Ishikawa (cell line): ENCODE results near the gene NACA.

ENCODE experiments used
- CREB1 ChIP-seq: IDR thresholded peaks from 2 replicates; pipeline ENCODE4 v1.6.1; 2012; ENCODE audit warnings: low read depth
- EGR1 ChIP-seq: IDR thresholded peaks from 2 replicates; pipeline ENCODE4 v1.6.1; 2012
- EP300 ChIP-seq: IDR thresholded peaks from 2 replicates; pipeline ENCODE4 v1.6.1; 2012; ENCODE audit warnings: borderline replicate concordance
- FOXM1 ChIP-seq: IDR thresholded peaks from 2 replicates; pipeline ENCODE4 v1.6.1; 2012; ENCODE audit warnings: low read depth, borderline replicate concordance
- NFIC ChIP-seq: IDR thresholded peaks from 2 replicates; pipeline ENCODE4 v1.6.1; 2012
- RAD21 ChIP-seq: IDR thresholded peaks from 2 replicates; pipeline ENCODE4 v1.6.1; 2012; ENCODE audit warnings: low read depth
- TAF1 ChIP-seq: IDR thresholded peaks from 2 replicates; pipeline ENCODE4 v1.6.1; 2012; ENCODE audit warnings: low read depth, mild to moderate bottlenecking
- TEAD4 ChIP-seq: IDR thresholded peaks from 2 replicates; pipeline ENCODE4 v1.6.1; 2012
- YY1 ChIP-seq: IDR thresholded peaks from 2 replicates; pipeline ENCODE4 v1.6.1; 2012; ENCODE audit warnings: low read depth
- TF ChIP-seq, protein P1 (sequence below): IDR thresholded peaks from 2 replicates; pipeline ENCODE4 v1.6.1; 2012; ENCODE audit warnings: low read depth, mild to moderate bottlenecking
- TF ChIP-seq, protein P2 (sequence below): IDR thresholded peaks from 2 replicates; pipeline ENCODE4 v1.6.1; 2012
- TF ChIP-seq, protein P3 (sequence below): IDR thresholded peaks from 2 replicates; pipeline ENCODE4 v1.6.1; 2012

DNA sequence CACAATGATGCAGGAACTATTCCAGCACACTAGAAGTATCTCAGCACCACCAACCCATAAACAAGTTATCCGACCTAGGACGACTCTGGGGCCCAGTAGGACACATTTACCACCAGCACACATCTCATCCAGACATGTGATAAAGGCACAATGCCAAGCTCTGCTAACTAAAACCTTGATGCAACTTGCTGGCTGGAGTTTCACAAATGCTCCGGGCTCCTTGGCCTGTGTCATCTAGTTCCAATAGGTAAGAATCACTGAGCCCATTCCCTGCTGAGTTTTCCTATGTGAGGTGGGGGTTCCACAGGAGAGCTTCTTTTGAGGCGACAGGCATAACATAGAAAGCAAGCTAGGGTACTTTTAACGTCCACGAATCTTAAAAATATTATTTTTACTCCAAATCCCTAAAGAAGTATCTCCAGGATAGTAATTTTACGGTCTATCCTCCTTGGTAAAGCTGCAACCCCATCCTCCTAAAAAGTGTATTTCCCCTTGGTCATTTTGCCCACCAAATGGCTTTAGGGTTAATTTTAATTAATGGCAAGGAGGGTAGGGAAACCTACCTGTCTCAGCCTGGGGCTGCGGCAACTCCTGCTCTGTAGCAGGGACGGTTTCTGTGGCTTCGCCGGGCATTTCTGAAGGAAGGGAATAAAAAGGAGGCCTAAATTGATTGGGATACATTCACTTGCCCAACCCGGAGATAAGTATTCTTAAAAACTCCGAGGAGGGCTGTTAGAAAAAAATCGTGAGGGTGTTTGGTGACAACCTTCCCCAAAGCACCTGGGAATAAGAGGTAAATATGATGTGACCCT lies 1.0 kb downstream of the NACA start:
- TF ChIP-seq YY1 = no peak
- TF ChIP-seq EP300 = no peak
- TF ChIP-seq, protein P1, sequence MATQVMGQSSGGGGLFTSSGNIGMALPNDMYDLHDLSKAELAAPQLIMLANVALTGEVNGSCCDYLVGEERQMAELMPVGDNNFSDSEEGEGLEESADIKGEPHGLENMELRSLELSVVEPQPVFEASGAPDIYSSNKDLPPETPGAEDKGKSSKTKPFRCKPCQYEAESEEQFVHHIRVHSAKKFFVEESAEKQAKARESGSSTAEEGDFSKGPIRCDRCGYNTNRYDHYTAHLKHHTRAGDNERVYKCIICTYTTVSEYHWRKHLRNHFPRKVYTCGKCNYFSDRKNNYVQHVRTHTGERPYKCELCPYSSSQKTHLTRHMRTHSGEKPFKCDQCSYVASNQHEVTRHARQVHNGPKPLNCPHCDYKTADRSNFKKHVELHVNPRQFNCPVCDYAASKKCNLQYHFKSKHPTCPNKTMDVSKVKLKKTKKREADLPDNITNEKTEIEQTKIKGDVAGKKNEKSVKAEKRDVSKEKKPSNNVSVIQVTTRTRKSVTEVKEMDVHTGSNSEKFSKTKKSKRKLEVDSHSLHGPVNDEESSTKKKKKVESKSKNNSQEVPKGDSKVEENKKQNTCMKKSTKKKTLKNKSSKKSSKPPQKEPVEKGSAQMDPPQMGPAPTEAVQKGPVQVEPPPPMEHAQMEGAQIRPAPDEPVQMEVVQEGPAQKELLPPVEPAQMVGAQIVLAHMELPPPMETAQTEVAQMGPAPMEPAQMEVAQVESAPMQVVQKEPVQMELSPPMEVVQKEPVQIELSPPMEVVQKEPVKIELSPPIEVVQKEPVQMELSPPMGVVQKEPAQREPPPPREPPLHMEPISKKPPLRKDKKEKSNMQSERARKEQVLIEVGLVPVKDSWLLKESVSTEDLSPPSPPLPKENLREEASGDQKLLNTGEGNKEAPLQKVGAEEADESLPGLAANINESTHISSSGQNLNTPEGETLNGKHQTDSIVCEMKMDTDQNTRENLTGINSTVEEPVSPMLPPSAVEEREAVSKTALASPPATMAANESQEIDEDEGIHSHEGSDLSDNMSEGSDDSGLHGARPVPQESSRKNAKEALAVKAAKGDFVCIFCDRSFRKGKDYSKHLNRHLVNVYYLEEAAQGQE = no peak
- TF ChIP-seq TAF1 = no peak
- TF ChIP-seq, protein P2, sequence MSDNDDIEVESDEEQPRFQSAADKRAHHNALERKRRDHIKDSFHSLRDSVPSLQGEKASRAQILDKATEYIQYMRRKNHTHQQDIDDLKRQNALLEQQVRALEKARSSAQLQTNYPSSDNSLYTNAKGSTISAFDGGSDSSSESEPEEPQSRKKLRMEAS = peak; percentile 26; the same call in 1 of the 2 replicates
- 0 out of 2 replicates have a peak, but pooled peaks have one; percentile 32 for TF ChIP-seq CREB1
- no peak for TF ChIP-seq EGR1
- TF ChIP-seq FOXM1 = no peak
- no peak for TF ChIP-seq RAD21
- TF ChIP-seq TEAD4 = no peak
- TF ChIP-seq NFIC = 0 out of 2 replicates have a peak, but pooled peaks have one; percentile 7
- TF ChIP-seq, protein P3, sequence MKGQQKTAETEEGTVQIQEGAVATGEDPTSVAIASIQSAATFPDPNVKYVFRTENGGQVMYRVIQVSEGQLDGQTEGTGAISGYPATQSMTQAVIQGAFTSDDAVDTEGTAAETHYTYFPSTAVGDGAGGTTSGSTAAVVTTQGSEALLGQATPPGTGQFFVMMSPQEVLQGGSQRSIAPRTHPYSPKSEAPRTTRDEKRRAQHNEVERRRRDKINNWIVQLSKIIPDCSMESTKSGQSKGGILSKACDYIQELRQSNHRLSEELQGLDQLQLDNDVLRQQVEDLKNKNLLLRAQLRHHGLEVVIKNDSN = no peak
